ENCODE measurements around the gene TRNAU1AP.
"Not testable (repeated sequence)": the region's sequence is repeated elsewhere in the genome, so short reads cannot be mapped to it uniquely, and the experiment has no call there.

Gene TRNAU1AP

GRCh38 chr1:28522537-28522936 lies 30.3 kb upstream of the TRNAU1AP start:
- DNase-seq, result not testable (repeated sequence)

GRCh38 chr1:28525002-28525642 lies 27.8 kb upstream of the TRNAU1AP start:
- not testable (repeated sequence) for DNase-seq

- DNase-seq, result no peak
Measured at GRCh38 chr1:28526886-28527285, 26.0 kb upstream of the TRNAU1AP start.

GRCh38 chr1:28530456-28530855 lies 22.4 kb upstream of the TRNAU1AP start:
- DNase-seq, result no peak

- DNase-seq, result no peak
Measured at GRCh38 chr1:28534671-28535070, 18.2 kb upstream of the TRNAU1AP start.

GRCh38 chr1:28535180-28535579 lies 17.7 kb upstream of the TRNAU1AP start:
- no peak for DNase-seq

- no peak for DNase-seq
Measured at GRCh38 chr1:28537457-28538199, 15.3 kb upstream of the TRNAU1AP start.

GRCh38 chr1:28538286-28538685 lies 14.6 kb upstream of the TRNAU1AP start:
- no peak for DNase-seq

- no peak for DNase-seq
Measured at GRCh38 chr1:28540651-28541050, 12.2 kb upstream of the TRNAU1AP start.

- DNase-seq, result not testable (repeated sequence)
Measured at GRCh38 chr1:28541414-28542015, 11.4 kb upstream of the TRNAU1AP start.

GRCh38 chr1:28545246-28545628 lies 7.6 kb upstream of the TRNAU1AP start:
- DNase-seq, result no peak

- no peak for DNase-seq
Measured at GRCh38 chr1:28548318-28548717, 4.6 kb upstream of the TRNAU1AP start.

- DNase-seq, result no peak
Measured at GRCh38 chr1:28551381-28551780, 1.5 kb upstream of the TRNAU1AP start.

- no peak for DNase-seq
Measured at GRCh38 chr1:28560886-28561285, 8.0 kb downstream of the TRNAU1AP start.

GRCh38 chr1:28564310-28564709 lies 11.4 kb downstream of the TRNAU1AP start:
- DNase-seq, result no peak

- no peak for DNase-seq
Measured at GRCh38 chr1:28565040-28565439, 12.2 kb downstream of the TRNAU1AP start.

- DNase-seq, result no peak
Measured at GRCh38 chr1:28565726-28566125, 12.8 kb downstream of the TRNAU1AP start.

- DNase-seq, result no peak
Measured at GRCh38 chr1:28566931-28567330, 14.0 kb downstream of the TRNAU1AP start.

GRCh38 chr1:28571911-28572310 lies 19.0 kb downstream of the TRNAU1AP start:
- DNase-seq, result no peak

GRCh38 chr1:28572891-28573290 lies 20.0 kb downstream of the TRNAU1AP start:
- not testable (repeated sequence) for DNase-seq

- DNase-seq, result no peak
Measured at GRCh38 chr1:28573564-28573963, 20.7 kb downstream of the TRNAU1AP start.

- DNase-seq, result no peak
Measured at GRCh38 chr1:28577052-28577678, 24.3 kb downstream of the TRNAU1AP start.

- DNase-seq, result no peak
Measured at GRCh38 chr1:28577738-28578536, 25.1 kb downstream of the TRNAU1AP start.
